ENCODE data around the gene EPHA1.

Gene EPHA1

GRCh38 chr7:143369678-143370651 lies 38.7 kb downstream of the EPHA1 start:
- DNase-seq, result no peak

GRCh38 chr7:143368387-143368786 lies 40.3 kb downstream of the EPHA1 start:
- DNase-seq, result no peak

- no peak for DNase-seq
Measured at GRCh38 chr7:143367972-143368371, 40.7 kb downstream of the EPHA1 start.

- DNase-seq, result no peak
Measured at GRCh38 chr7:143363016-143363937, 45.4 kb downstream of the EPHA1 start.

GRCh38 chr7:143362131-143363015 lies 46.3 kb downstream of the EPHA1 start, which contains the start of gene FAM131B:
Gene FAM131B, minus strand, starts transcription at chr7:143362713. Its CDS starts 110 bp downstream, at chr7:143362603.
- DNase-seq, result peak; percentile 30

GRCh38 chr7:143361552-143362130 lies 47.0 kb downstream of the EPHA1 start:
- no peak for DNase-seq

GRCh38 chr7:143360788-143361551 lies 47.7 kb downstream of the EPHA1 start:
- DNase-seq, result no peak

- DNase-seq, result no peak
Measured at GRCh38 chr7:143359771-143360353, 48.8 kb downstream of the EPHA1 start.

- DNase-seq, result no peak
Measured at GRCh38 chr7:143358626-143359025, 50.0 kb downstream of the EPHA1 start.

- no peak for DNase-seq
Measured at GRCh38 chr7:143356414-143357050, 52.1 kb downstream of the EPHA1 start.

- no peak for DNase-seq
Measured at GRCh38 chr7:143355450-143356385, 52.9 kb downstream of the EPHA1 start.

- no peak for DNase-seq
Measured at GRCh38 chr7:143354965-143355364, 53.7 kb downstream of the EPHA1 start.

GRCh38 chr7:143354376-143354775 lies 54.3 kb downstream of the EPHA1 start:
- no peak for DNase-seq

GRCh38 chr7:143352531-143353002 lies 56.1 kb downstream of the EPHA1 start:
- no peak for DNase-seq

GRCh38 chr7:143351574-143351973 lies 57.1 kb downstream of the EPHA1 start:
- DNase-seq, result no peak

GRCh38 chr7:143351060-143351459 lies 57.6 kb downstream of the EPHA1 start:
- no peak for DNase-seq

GRCh38 chr7:143347950-143348349 lies 60.7 kb downstream of the EPHA1 start:
- no peak for DNase-seq

- DNase-seq, result no peak
Measured at GRCh38 chr7:143346018-143346417, 62.6 kb downstream of the EPHA1 start.

- DNase-seq, result peak; percentile 41
Measured at GRCh38 chr7:143345428-143345900, 63.2 kb downstream of the EPHA1 start.

Measured in activated gamma-delta T cell (primary cell).